DND-41 (cell line): ENCODE measurements around the gene BORCS6.
A peak's percentile ranks its signal among the peaks of the same experiment; 100 is the strongest.

Source experiments
- EZH2 ChIP-seq: IDR thresholded peaks from 3 replicates; pipeline ENCODE4 v1.6.1; 2012; ENCODE audit warnings: borderline replicate concordance, low read depth, mild to moderate bottlenecking, moderate library complexity, low read length, inconsistent platforms; ENCODE audit not compliant: severe bottlenecking
- TF ChIP-seq, protein P1 (sequence below): IDR thresholded peaks from 2 replicates; pipeline ENCODE4 v1.5.1; 2012; ENCODE audit warnings: borderline replicate concordance, low read length, moderate library complexity, mild to moderate bottlenecking; ENCODE audit not compliant: poor library complexity, severe bottlenecking; ENCODE audit errors: extremely low read depth

DNA sequence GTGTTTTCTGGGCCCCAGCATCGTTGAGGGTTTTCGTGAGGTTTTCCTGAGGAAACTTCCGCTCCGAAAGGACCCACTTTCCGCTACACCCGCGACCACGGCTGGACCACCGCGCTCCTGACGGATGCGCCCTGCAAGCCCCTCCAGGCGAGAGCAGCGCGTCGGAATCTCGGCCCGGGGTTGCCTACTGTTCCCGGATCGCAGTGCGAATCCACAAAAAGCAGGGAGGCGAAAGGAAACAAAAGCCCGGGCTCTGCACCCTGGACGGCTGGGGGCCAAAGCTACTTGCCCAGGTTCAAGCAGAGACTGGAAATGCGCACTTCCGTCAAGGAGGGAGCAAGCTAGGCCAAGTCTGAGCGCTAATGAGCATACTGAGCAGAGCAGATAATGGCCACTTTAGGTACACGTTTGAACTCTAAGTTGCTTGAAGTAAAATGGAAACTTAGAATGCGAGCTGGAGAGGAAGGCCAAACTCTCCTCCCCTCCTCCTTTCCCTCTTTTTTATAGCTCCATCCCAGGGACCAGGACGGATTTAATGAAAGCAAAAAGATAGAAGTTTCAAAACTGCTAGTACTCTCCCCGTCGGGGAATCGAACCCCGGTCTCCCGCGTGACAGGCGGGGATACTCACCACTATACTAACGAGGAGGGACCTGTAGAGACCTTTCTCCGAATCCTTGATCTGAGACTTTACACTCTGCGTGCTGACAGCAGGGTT lies 31.8 kb upstream of the BORCS6 start:
- TF ChIP-seq, protein P1, sequence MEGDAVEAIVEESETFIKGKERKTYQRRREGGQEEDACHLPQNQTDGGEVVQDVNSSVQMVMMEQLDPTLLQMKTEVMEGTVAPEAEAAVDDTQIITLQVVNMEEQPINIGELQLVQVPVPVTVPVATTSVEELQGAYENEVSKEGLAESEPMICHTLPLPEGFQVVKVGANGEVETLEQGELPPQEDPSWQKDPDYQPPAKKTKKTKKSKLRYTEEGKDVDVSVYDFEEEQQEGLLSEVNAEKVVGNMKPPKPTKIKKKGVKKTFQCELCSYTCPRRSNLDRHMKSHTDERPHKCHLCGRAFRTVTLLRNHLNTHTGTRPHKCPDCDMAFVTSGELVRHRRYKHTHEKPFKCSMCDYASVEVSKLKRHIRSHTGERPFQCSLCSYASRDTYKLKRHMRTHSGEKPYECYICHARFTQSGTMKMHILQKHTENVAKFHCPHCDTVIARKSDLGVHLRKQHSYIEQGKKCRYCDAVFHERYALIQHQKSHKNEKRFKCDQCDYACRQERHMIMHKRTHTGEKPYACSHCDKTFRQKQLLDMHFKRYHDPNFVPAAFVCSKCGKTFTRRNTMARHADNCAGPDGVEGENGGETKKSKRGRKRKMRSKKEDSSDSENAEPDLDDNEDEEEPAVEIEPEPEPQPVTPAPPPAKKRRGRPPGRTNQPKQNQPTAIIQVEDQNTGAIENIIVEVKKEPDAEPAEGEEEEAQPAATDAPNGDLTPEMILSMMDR = peak; percentile 21
- no peak for TF ChIP-seq EZH2
